Measurements from ENCODE around the gene CD164L2. TPM values are rescaled to one million over a fixed set of nuclear protein-coding genes. Genes with fewer than 3 reads are reported as not detected.
"Not testable (repeated sequence)": the region's sequence is repeated elsewhere in the genome, so short reads cannot be mapped to it uniquely, and the experiment has no call there.

Gene CD164L2
- total and polyA plus RNA-seq, 12 donors = not detected

- not testable (repeated sequence) for H3K4me3 ChIP-seq, DNase-seq, H3K9me3 ChIP-seq, H3K27me3 ChIP-seq
- Histone ChIP-seq H3K27ac (peak overlapping the region; percentile 68 to 91 (median 82)), H3K36me3 (peaks cover 0 to 56% (median 25%) of the 10 kb centered on the region in 9 donors), H3K4me1 (peaks cover 41 to 71% (median 63%) of the 10 kb centered on the region in 9 donors)
- peak in 7 of 8 donors; percentile 7 to 25 (median 11) for ATAC-seq
- WGBS, 2 donors = 47 to 53% methylated on average over 17 of the region's 18 CpGs
- TF ChIP-seq CTCF (IDR thresholded peaks at IDR 0.05) = peak in 7 of 9 donors; percentile 16 to 41 (median 26)
- intact Hi-C loops (cut with DNase I) = loop anchor here in 2 of 10 donors (10.0 kb wide), 1 partner anchor 259 kb away; no protein-coding TSS in a partner anchor
Observed at GRCh38 chr1:27405598-27406361, 22.6 kb upstream of the CD164L2 start.

GRCh38 chr1:27405074-27405473, 21.9 kb upstream of the CD164L2 start:
- WGBS, 2 donors = 25 to 28% methylated on average over 13 of the region's 13 CpGs

GRCh38 chr1:27403931-27404330, 20.8 kb upstream of the CD164L2 start:
- H3K27ac ChIP-seq = peak overlapping the region; percentile 68 to 91 (median 82)
- no peaks in the 10 kb centered on the region for H3K27me3 ChIP-seq
- peaks cover 0 to 37% (median 17%) of the 10 kb centered on the region in 9 donors for H3K36me3 ChIP-seq
- H3K4me1 ChIP-seq = peaks cover 41 to 89% (median 78%) of the 10 kb centered on the region in 9 donors
- peak in 1 of 8 donors; percentile 9 for ATAC-seq
- no peak for TF ChIP-seq CTCF (IDR thresholded peaks at IDR 0.05)
- no peaks in the 10 kb centered on the region for H3K9me3 ChIP-seq
- no peak for DNase-seq
- intact Hi-C loops (cut with DNase I) = loop anchor here in 9 of 10 donors (2.0 to 10.0 kb wide), 4 partner anchors 201 to 261 kb away; partner anchors contain the start of gene AHDC1 (in 1 of the 9)
- peak overlapping the region in 1 of 10 donors; percentile 5 for H3K4me3 ChIP-seq

More at GRCh38 chr1:27405074-27405473, 21.9 kb upstream of the CD164L2 start:
- Histone ChIP-seq H3K36me3 (peaks cover 0 to 49% (median 18%) of the 10 kb centered on the region in 9 donors), H3K27ac (peak overlapping the region; percentile 68 to 91 (median 82)), H3K27me3 (no peaks in the 10 kb centered on the region), H3K4me1 (peaks cover 41 to 78% (median 67%) of the 10 kb centered on the region in 9 donors), H3K4me3 (no peak overlapping the region), H3K9me3 (no peaks in the 10 kb centered on the region)
- DNase-seq (peak; percentile 58 to 64), ATAC-seq (peak; percentile 26 to 57 (median 45))
- TF ChIP-seq CTCF (IDR thresholded peaks at IDR 0.05) = peak in 1 of 9 donors; percentile 11
- intact Hi-C loops (cut with DNase I) = loop anchor here in 2 of 10 donors (10.0 kb wide), 1 partner anchor 260 kb away; no protein-coding TSS in a partner anchor

- intact Hi-C loops (cut with DNase I) = loop anchor here in 9 of 10 donors (2.0 to 10.0 kb wide), 4 partner anchors 202 to 262 kb away; partner anchors contain the start of gene AHDC1 (in 1 of the 9)
- TF ChIP-seq CTCF (IDR thresholded peaks at IDR 0.05) = peak in 5 of 9 donors; percentile 5 to 34 (median 9)
- H3K9me3 ChIP-seq = no peaks in the 10 kb centered on the region
- H3K27me3 ChIP-seq = no peaks in the 10 kb centered on the region
- DNase-seq = peak; percentile 54 to 73
- peak overlapping the region in 3 of 10 donors; percentile 5 to 28 (median 10) for H3K4me3 ChIP-seq
- 35 to 39% methylated on average over 24 of the region's 24 CpGs for WGBS, 2 donors
- H3K4me1 ChIP-seq = peaks cover 41 to 97% (median 85%) of the 10 kb centered on the region in 9 donors
- H3K27ac ChIP-seq = peak overlapping the region; percentile 68 to 91 (median 82)
- peak; percentile 14 to 53 (median 47) for ATAC-seq
- H3K36me3 ChIP-seq = peaks cover 0 to 30% (median 16%) of the 10 kb centered on the region in 9 donors
Observed at GRCh38 chr1:27403065-27403726, 20.1 kb upstream of the CD164L2 start.

Data from heart right ventricle (tissue), 16 donors.